GM12891 (cell line): ENCODE results near the gene CLTRN.
"Not testable (repeated sequence)": the region's sequence is repeated elsewhere in the genome, so short reads cannot be mapped to it uniquely, and the experiment has no call there.

ENCODE experiments used
- DNase-seq: peaks from one replicate; pipeline ENCODE4 v3.0.0; 2011; ENCODE audit warnings: low spot score; ENCODE audit not compliant: insufficient read length
- FAIRE-seq: peaks from 2 replicates; lab custom pipeline; 2011; peaks lifted over from hg19 to GRCh38; lab: Jason Lieb, UNC
- PAX5 ChIP-seq: IDR thresholded peaks from 2 replicates; pipeline ENCODE4 v1.6.1; 2011; ENCODE audit warnings: low read length, moderate library complexity, mild to moderate bottlenecking; ENCODE audit not compliant: insufficient read depth, severe bottlenecking
- POLR2A ChIP-seq: IDR thresholded peaks from 2 replicates; pipeline ENCODE4 v1.6.1; 2011; ENCODE audit warnings: low read depth, low read length, control low read depth
- POLR2AphosphoS5 ChIP-seq: IDR thresholded peaks from 2 replicates; pipeline ENCODE4 v1.6.1; 2011; ENCODE audit warnings: low read depth, low read length, control low read depth
- POU2F2 ChIP-seq: IDR thresholded peaks from 2 replicates; pipeline ENCODE4 v1.6.1; 2011; ENCODE audit warnings: low read depth, mild to moderate bottlenecking, control low read depth, low read length, moderate library complexity
- SPI1 ChIP-seq: IDR thresholded peaks from 2 replicates; pipeline ENCODE4 v1.6.1; 2011; ENCODE audit warnings: low read depth, low read length, control low read depth
- TAF1 ChIP-seq: IDR thresholded peaks from 2 replicates; pipeline ENCODE4 v1.6.1; 2011; ENCODE audit warnings: low read depth, low read length, control low read depth

CLTRN gene

GRCh38 chrX:15680401-15680800 lies 15.8 kb upstream of the CLTRN start:
- peak; percentile 20; the same call in 1 of the 2 replicates for TF ChIP-seq SPI1
- no peak for TF ChIP-seq POLR2AphosphoS5
- no peak for TF ChIP-seq TAF1
- TF ChIP-seq PAX5, result no peak
- DNase-seq (no peak), FAIRE-seq (peak; percentile 90)

GRCh38 chrX:15679246-15679645 lies 14.6 kb upstream of the CLTRN start:
- FAIRE-seq (no peak), DNase-seq (no peak)
- TF ChIP-seq TAF1 (no peak), POLR2A (no peak), SPI1 (no peak), PAX5 (no peak), POLR2AphosphoS5 (no peak), POU2F2 (no peak)

GRCh38 chrX:15678339-15678738 lies 13.7 kb upstream of the CLTRN start:
- DNase-seq (no peak), FAIRE-seq (no peak)
- TF ChIP-seq SPI1, result no peak
- TF ChIP-seq TAF1, result no peak
- TF ChIP-seq POU2F2, result no peak
- TF ChIP-seq POLR2AphosphoS5, result no peak
- TF ChIP-seq PAX5, result no peak
- no peak for TF ChIP-seq POLR2A

GRCh38 chrX:15676886-15677285 lies 12.3 kb upstream of the CLTRN start:
- DNase-seq, result no peak
- no peak for FAIRE-seq
- no peak for TF ChIP-seq POLR2A
- no peak for TF ChIP-seq PAX5
- no peak for TF ChIP-seq SPI1
- TF ChIP-seq POLR2AphosphoS5, result no peak
- no peak for TF ChIP-seq TAF1
- TF ChIP-seq POU2F2, result no peak

- TF ChIP-seq POLR2AphosphoS5 (0 out of 2 replicates have a peak, but pooled peaks have one; percentile 65), TAF1 (0 out of 2 replicates have a peak, but pooled peaks have one; percentile 6), SPI1 (no peak), POLR2A (no peak), POU2F2 (no peak), PAX5 (no peak)
- no peak for FAIRE-seq
- peak; percentile 15 for DNase-seq
Observed at GRCh38 chrX:15675490-15675921, 10.9 kb upstream of the CLTRN start.

- DNase-seq (peak; percentile 41), FAIRE-seq (peak; percentile 99)
- TF ChIP-seq POLR2AphosphoS5 (peak; percentile 81), POLR2A (peak; percentile 37; the same call in 1 of the 2 replicates), SPI1 (peak; percentile 58), PAX5 (no peak), POU2F2 (0 out of 2 replicates have a peak, but pooled peaks have one; percentile 9), TAF1 (peak; percentile 19)
Observed at GRCh38 chrX:15674841-15675489, 10.4 kb upstream of the CLTRN start.

GRCh38 chrX:15674514-15674840 lies 9.9 kb upstream of the CLTRN start:
- no peak for TF ChIP-seq POLR2A
- DNase-seq, result no peak
- no peak for FAIRE-seq

GRCh38 chrX:15673970-15674369 lies 9.4 kb upstream of the CLTRN start:
- TF ChIP-seq TAF1, result no peak
- no peak for TF ChIP-seq PAX5
- TF ChIP-seq POLR2A, result no peak
- no peak for TF ChIP-seq POLR2AphosphoS5
- TF ChIP-seq POU2F2, result no peak
- no peak for TF ChIP-seq SPI1
- no peak for DNase-seq
- no peak for FAIRE-seq

- FAIRE-seq (no peak), DNase-seq (no peak)
- no peak for TF ChIP-seq POU2F2
- TF ChIP-seq PAX5, result no peak
- TF ChIP-seq SPI1, result no peak
- TF ChIP-seq TAF1, result no peak
- no peak for TF ChIP-seq POLR2AphosphoS5
- TF ChIP-seq POLR2A, result no peak
Observed at GRCh38 chrX:15672881-15673280, 8.3 kb upstream of the CLTRN start.

GRCh38 chrX:15663439-15663838 lies 1.2 kb downstream of the CLTRN start:
- FAIRE-seq (no peak), DNase-seq (no peak)
- TF ChIP-seq PAX5, result no peak
- TF ChIP-seq POLR2A, result no peak
- TF ChIP-seq TAF1, result no peak
- no peak for TF ChIP-seq POU2F2
- no peak for TF ChIP-seq SPI1
- TF ChIP-seq POLR2AphosphoS5, result no peak

- FAIRE-seq, DNase-seq: not testable (repeated sequence)
Observed at GRCh38 chrX:15654804-15655203, 9.8 kb downstream of the CLTRN start.
